ENCODE measurements around the gene PDZD8. TPM values are rescaled to one million over a fixed set of nuclear protein-coding genes. Genes with fewer than 3 reads are reported as not detected.

Gene PDZD8
- total RNA-seq, 2 experiments from 2014 or later = 10.5 to 26.4 TPM

DNA sequence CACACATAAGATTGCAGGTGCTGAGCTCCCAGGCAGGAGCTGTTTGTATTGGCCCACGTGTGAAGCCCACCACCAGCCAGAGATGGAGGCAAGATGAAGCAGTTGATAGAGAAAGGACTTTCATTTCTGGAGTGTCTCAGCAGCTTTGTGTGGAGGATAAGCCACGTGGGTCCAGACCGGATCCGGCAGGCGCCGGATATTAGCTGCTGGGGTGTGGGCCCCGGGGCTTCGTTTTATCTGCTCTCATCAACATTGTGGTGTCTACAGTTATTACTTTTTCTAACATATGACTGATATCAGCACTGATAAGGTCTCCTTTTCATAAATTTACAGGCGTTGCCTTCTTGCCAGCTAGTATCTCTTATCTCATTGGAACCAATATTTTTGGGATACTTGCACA lies 108.8 kb downstream of the PDZD8 start:
- H2AFZ ChIP-seq (ENCODE audit: low read length) = no peak overlapping the region

DNA sequence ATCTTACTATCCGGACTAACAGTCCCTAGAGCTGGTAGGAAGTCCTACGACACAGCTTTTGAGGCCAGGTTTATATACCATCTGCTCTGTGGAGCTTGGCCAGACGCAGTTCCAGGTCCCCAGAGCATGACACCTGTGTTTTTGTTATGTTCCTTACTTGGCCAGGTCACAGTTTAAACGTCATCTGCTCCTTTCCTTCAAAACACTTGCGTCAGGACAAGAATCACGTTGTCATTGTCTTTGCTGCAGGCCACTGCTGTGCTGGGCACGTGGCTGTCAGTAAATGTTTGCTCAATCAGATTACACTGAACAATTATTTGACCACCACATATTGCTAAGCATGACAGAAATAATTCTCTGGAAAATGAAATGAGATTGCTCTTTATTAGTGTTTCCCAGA lies 110.5 kb downstream of the PDZD8 start:
- Histone ChIP-seq H3K4me2 (ENCODE audit: low read length) (no peak overlapping the region), H3K36me3 (ENCODE audit: insufficient read depth, low read length) (no peaks in the 10 kb centered on the region), H4K20me1 (ENCODE audit: insufficient read depth, low read length) (no peaks in the 10 kb centered on the region), H3K9me3 (ENCODE audit: low read length) (no peaks in the 10 kb centered on the region), H3K9me2 (ENCODE audit: insufficient read depth, low read length) (no peaks in the 10 kb centered on the region), H3K79me2 (ENCODE audit: insufficient read depth, low read depth, low read length) (no peaks in the 10 kb centered on the region), H3K27ac (ENCODE audit: low read depth, low read length, poor library complexity, severe bottlenecking) (no peak overlapping the region), H3K4me3 (ENCODE audit: low read depth, low read length, poor library complexity, severe bottlenecking) (no peak overlapping the region), H3K4me1 (ENCODE audit: insufficient read depth, low read length, poor library complexity, severe bottlenecking) (no peaks in the 10 kb centered on the region), H2AFZ (ENCODE audit: low read length) (no peak overlapping the region)
- BruUV-seq (replicated peaks) = no TSS peak
- DNase-seq (ENCODE audit: low spot score) = no peak
- ChIA-PET CTCF (ENCODE audit: unreplicated experiment) (no interaction called here), POLR2A (no interaction called here)
- no peak for TF ChIP-seq EZH2phosphoT487 (IDR thresholded peaks at IDR 0.05; ENCODE audit: borderline replicate concordance, low read depth, low read length)
- TF ChIP-seq, protein P1, sequence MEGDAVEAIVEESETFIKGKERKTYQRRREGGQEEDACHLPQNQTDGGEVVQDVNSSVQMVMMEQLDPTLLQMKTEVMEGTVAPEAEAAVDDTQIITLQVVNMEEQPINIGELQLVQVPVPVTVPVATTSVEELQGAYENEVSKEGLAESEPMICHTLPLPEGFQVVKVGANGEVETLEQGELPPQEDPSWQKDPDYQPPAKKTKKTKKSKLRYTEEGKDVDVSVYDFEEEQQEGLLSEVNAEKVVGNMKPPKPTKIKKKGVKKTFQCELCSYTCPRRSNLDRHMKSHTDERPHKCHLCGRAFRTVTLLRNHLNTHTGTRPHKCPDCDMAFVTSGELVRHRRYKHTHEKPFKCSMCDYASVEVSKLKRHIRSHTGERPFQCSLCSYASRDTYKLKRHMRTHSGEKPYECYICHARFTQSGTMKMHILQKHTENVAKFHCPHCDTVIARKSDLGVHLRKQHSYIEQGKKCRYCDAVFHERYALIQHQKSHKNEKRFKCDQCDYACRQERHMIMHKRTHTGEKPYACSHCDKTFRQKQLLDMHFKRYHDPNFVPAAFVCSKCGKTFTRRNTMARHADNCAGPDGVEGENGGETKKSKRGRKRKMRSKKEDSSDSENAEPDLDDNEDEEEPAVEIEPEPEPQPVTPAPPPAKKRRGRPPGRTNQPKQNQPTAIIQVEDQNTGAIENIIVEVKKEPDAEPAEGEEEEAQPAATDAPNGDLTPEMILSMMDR (conservative IDR thresholded peaks at IDR 0.05; ENCODE audit: low read length) = no peak
- intact Hi-C loops (cut with micrococcal nuclease; ENCODE audit: unreplicated experiment) = loop anchor here (5.0 kb wide), 1 partner anchor 158 kb away; no protein-coding TSS in a partner anchor

More for the DNA sequence above, 108.8 kb downstream of the PDZD8 start:
- intact Hi-C loops (cut with micrococcal nuclease; ENCODE audit: unreplicated experiment) = no loop called here
- ChIA-PET POLR2A (no interaction called here), CTCF (ENCODE audit: unreplicated experiment) (no interaction called here)
- TF ChIP-seq EZH2phosphoT487 (IDR thresholded peaks at IDR 0.05; ENCODE audit: borderline replicate concordance, low read depth, low read length) = no peak
- TF ChIP-seq, protein P1 (conservative IDR thresholded peaks at IDR 0.05; ENCODE audit: low read length) = no peak
- Histone ChIP-seq H3K27ac (ENCODE audit: low read depth, low read length, poor library complexity, severe bottlenecking) (no peak overlapping the region), H4K20me1 (ENCODE audit: insufficient read depth, low read length) (no peaks in the 10 kb centered on the region), H3K79me2 (ENCODE audit: insufficient read depth, low read depth, low read length) (no peaks in the 10 kb centered on the region), H3K9me3 (ENCODE audit: low read length) (no peaks in the 10 kb centered on the region), H3K9me2 (ENCODE audit: insufficient read depth, low read length) (no peaks in the 10 kb centered on the region), H3K36me3 (ENCODE audit: insufficient read depth, low read length) (no peaks in the 10 kb centered on the region), H3K4me3 (ENCODE audit: low read depth, low read length, poor library complexity, severe bottlenecking) (no peak overlapping the region), H3K4me1 (ENCODE audit: insufficient read depth, low read length, poor library complexity, severe bottlenecking) (no peaks in the 10 kb centered on the region), H3K4me2 (ENCODE audit: low read length) (no peak overlapping the region)
- no peak for DNase-seq (ENCODE audit: low spot score)
- no TSS peak for BruUV-seq (replicated peaks)

DNA sequence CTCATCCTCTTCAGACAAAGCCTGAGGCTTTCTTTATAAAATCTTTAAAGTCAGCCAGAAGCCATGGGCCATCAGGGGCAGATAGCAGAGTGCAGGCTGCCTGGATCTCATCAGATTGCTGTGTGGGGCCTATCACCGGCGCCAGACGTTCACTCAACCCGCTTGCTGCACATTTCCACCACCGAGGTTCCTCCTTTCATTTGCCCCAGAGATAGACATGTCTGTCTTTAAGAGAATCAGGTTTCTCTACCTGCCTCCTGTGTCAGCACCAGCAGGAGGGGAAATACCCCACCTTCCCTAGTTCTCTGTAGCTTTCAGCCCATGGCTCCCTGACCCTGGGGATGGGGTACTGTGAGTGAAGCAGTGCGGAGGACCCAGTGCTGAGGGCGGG lies 112.3 kb downstream of the PDZD8 start:
- Histone ChIP-seq H4K20me1 (ENCODE audit: insufficient read depth, low read length) (no peaks in the 10 kb centered on the region), H3K4me3 (ENCODE audit: low read depth, low read length, poor library complexity, severe bottlenecking) (no peak overlapping the region), H3K9me3 (ENCODE audit: low read length) (no peaks in the 10 kb centered on the region), H3K79me2 (ENCODE audit: insufficient read depth, low read depth, low read length) (no peaks in the 10 kb centered on the region), H3K27ac (ENCODE audit: low read depth, low read length, poor library complexity, severe bottlenecking) (no peak overlapping the region), H3K36me3 (ENCODE audit: insufficient read depth, low read length) (no peaks in the 10 kb centered on the region), H3K4me2 (ENCODE audit: low read length) (no peak overlapping the region), H3K4me1 (ENCODE audit: insufficient read depth, low read length, poor library complexity, severe bottlenecking) (no peaks in the 10 kb centered on the region), H2AFZ (ENCODE audit: low read length) (no peak overlapping the region), H3K9me2 (ENCODE audit: insufficient read depth, low read length) (no peaks in the 10 kb centered on the region)
- intact Hi-C loops (cut with micrococcal nuclease; ENCODE audit: unreplicated experiment) = loop anchor here (5.0 kb wide), 1 partner anchor 159 kb away; no protein-coding TSS in a partner anchor
- DNase-seq (ENCODE audit: low spot score) = no peak
- ChIA-PET CTCF (ENCODE audit: unreplicated experiment) (no interaction called here), POLR2A (no interaction called here)
- TF ChIP-seq, protein P1 (conservative IDR thresholded peaks at IDR 0.05; ENCODE audit: low read length) = no peak
- no peak for TF ChIP-seq EZH2phosphoT487 (IDR thresholded peaks at IDR 0.05; ENCODE audit: borderline replicate concordance, low read depth, low read length)
- BruUV-seq (replicated peaks) = no TSS peak

Measured in OCI-LY7 (cell line).